GM19467 (cell line): ENCODE data around the gene CATSPERZ.

ENCODE experiments used
- ATAC-seq: cut with Tn5 transposase; IDR thresholded peaks from one replicate; pipeline ENCODE4 v1.9.1; 2021; ENCODE audit warnings: mild to moderate bottlenecking, moderate library complexity; ENCODE audit not compliant: unreplicated experiment

Gene CATSPERZ

GRCh38 chr11:64352995-64353714, 53.0 kb downstream of the CATSPERZ start:
- no peak for ATAC-seq

- ATAC-seq: no peak
Measured at GRCh38 chr11:64353715-64354506, 53.8 kb downstream of the CATSPERZ start.
